Body of pancreas (tissue), 4 donors: ENCODE data around the gene PCK1. TPM values are rescaled to one million over a fixed set of nuclear protein-coding genes. Genes with fewer than 3 reads are reported as not detected.
A peak's percentile ranks its signal among the peaks of the same experiment; 100 is the strongest.

Source experiments
- ATAC-seq: fragments of 150-250 bp; one replicate; pipeline ENCODE4 v1.9.1; 2016
- DNase-seq, 4 donors: peaks; one replicate each; pipeline ENCODE4 v3.0.0-alpha.2; 2019
- H3K27ac ChIP-seq, 4 donors: fragments of 200-600 bp; sonication (generic); 1 replicate in 3 of 4; 2 replicates in 1 of 4; pipeline versions ENCODE4 v1.5.1 to v1.6.1; 2016 to 2019; ENCODE audit warnings: mild to moderate bottlenecking in 1 of 4, mixed read lengths in 1 of 4, moderate library complexity in 1 of 4
- H3K27me3 ChIP-seq, 2 donors: fragments of 200-600 bp; sonication (generic); one replicate each; pipeline ENCODE4 v1.6.0; 2016; ENCODE audit warnings: mild to moderate bottlenecking in 1 of 2
- H3K36me3 ChIP-seq, 2 donors: fragments of 200-600 bp; sonication (generic); replicated peaks in 1 of 2; 2 replicates each; pipeline ENCODE4 v1.5.1; 2016; ENCODE audit warnings: low read depth in 2 of 2; ENCODE audit not compliant: insufficient read depth in 1 of 2
- H3K4me1 ChIP-seq: fragments of 200-600 bp; sonication (generic); one replicate; pipeline ENCODE4 v1.6.0; 2016
- H3K4me3 ChIP-seq, 2 donors: fragments of 200-600 bp; sonication (generic); 1 replicate in 1 of 2; 2 replicates in 1 of 2; pipeline ENCODE4 v1.5.1; 2016 to 2019
- H3K9me3 ChIP-seq, 3 donors: fragments of 200-600 bp; sonication (generic); 1 replicate in 2 of 3; 2 replicates in 1 of 3; pipeline ENCODE4 v1.5.1; 2016
- CTCF ChIP-seq, 7 experiments: fragments of 450-650 bp in 4 of 7; fragments of 200-600 bp in 3 of 7; sonication (generic) in 3 of 7; IDR thresholded peaks; one replicate each; pipeline ENCODE4 v1.5.1; 2016 to 2019; ENCODE audit warnings: antibody characterized with exemption in 7 of 7
- POLR2A ChIP-seq, 3 donors: fragments of 450-650 bp; IDR thresholded peaks; one replicate each; pipeline ENCODE4 v1.6.1; 2016; ENCODE audit warnings: antibody characterized with exemption in 3 of 3, mild to moderate bottlenecking in 2 of 3
- WGBS, 2 donors: methylation state at CpG; one replicate each; pipeline ENCODE4 v1.1.5; 2017; 5-methylcytosine and 5-hydroxymethylcytosine counted together
- intact Hi-C: fragments of 100-400 bp; cut with DNase I; formaldehyde crosslinking; loops from one replicate; pipeline ENCODE4 v1.15.1; 2023
- total RNA-seq, 2 donors: library from RNA; depleted of rRNA; stranded (reverse); fragments of >200 nt; gene quantifications; one replicate each; pipeline ENCODE4 v1.1.0, GENCODE V29; 2016

Gene PCK1
- total RNA-seq, 2 donors from 2014 or later = 14.3 to 33.3 TPM

- peaks cover 8% of the 10 kb centered on the region for H3K4me1 ChIP-seq
- ATAC-seq (no peak), DNase-seq (no peak)
- intact Hi-C loops = no loop called here
- 84 to 85% methylated on average over 12 of the region's 12 CpGs for WGBS, 2 donors
- H3K4me3 ChIP-seq = no peak overlapping the region
- no peaks in the 10 kb centered on the region for H3K9me3 ChIP-seq
- TF ChIP-seq POLR2A (IDR thresholded peaks at IDR 0.05) (no peak), CTCF (IDR thresholded peaks at IDR 0.05) (no peak)
- no peak overlapping the region for H3K27ac ChIP-seq
- no peaks in the 10 kb centered on the region for H3K27me3 ChIP-seq
- no peaks in the 10 kb centered on the region for H3K36me3 ChIP-seq
Measured at GRCh38 chr20:57539889-57540288, 21.0 kb upstream of the PCK1 start.

- intact Hi-C loops = no loop called here
- Histone ChIP-seq H3K4me1 (peaks cover 8% of the 10 kb centered on the region), H3K27ac (no peak overlapping the region), H3K36me3 (no peaks in the 10 kb centered on the region), H3K4me3 (no peak overlapping the region), H3K9me3 (no peaks in the 10 kb centered on the region), H3K27me3 (no peaks in the 10 kb centered on the region)
- ATAC-seq (no peak), DNase-seq (peak in 2 of 4 donors; percentile 35 to 46)
- WGBS, 2 donors = 28 to 32% methylated on average over 17 of the region's 17 CpGs
- no peak for TF ChIP-seq CTCF (IDR thresholded peaks at IDR 0.05)
- TF ChIP-seq POLR2A (IDR thresholded peaks at IDR 0.05) = no peak
Measured at GRCh38 chr20:57540890-57541580, 19.9 kb upstream of the PCK1 start.

DNA sequence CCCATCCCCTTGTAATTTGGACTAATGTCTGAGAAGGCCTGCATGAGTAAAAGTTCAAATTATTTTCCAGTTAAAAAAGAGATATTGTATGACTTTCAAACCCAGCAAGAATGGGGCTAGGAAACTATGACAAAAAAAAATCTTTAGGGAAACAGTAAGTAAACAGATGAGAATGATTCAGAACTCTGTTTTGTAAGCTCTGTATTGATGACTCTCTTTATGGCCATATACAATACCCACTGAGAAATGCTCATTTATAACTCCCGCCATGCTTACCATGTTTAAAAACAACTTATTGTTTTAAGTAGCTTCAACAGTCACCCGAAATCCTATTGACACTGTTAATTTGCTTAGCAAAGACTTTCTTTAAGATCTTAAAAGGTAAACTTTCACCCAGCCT lies 17.2 kb upstream of the PCK1 start:
- ATAC-seq (no peak), DNase-seq (no peak)
- Histone ChIP-seq H3K36me3 (no peaks in the 10 kb centered on the region), H3K27me3 (no peaks in the 10 kb centered on the region), H3K4me1 (peaks cover 8% of the 10 kb centered on the region), H3K4me3 (no peak overlapping the region), H3K27ac (no peak overlapping the region), H3K9me3 (no peaks in the 10 kb centered on the region)
- WGBS, 2 donors = 63 to 66% methylated on average over 2 of the region's 2 CpGs
- intact Hi-C loops = no loop called here
- no peak for TF ChIP-seq CTCF (IDR thresholded peaks at IDR 0.05)
- TF ChIP-seq POLR2A (IDR thresholded peaks at IDR 0.05) = no peak

GRCh38 chr20:57544838-57545564 lies 15.9 kb upstream of the PCK1 start:
- intact Hi-C loops = no loop called here
- WGBS, 2 donors = 45 to 49% methylated on average over 12 of the region's 12 CpGs
- no peaks in the 10 kb centered on the region for H3K36me3 ChIP-seq
- DNase-seq (no peak), ATAC-seq (no peak)
- H3K4me3 ChIP-seq = no peak overlapping the region
- no peaks in the 10 kb centered on the region for H3K27me3 ChIP-seq
- H3K27ac ChIP-seq = no peak overlapping the region
- no peaks in the 10 kb centered on the region for H3K9me3 ChIP-seq
- TF ChIP-seq POLR2A (IDR thresholded peaks at IDR 0.05) = no peak
- TF ChIP-seq CTCF (IDR thresholded peaks at IDR 0.05) = no peak
- peaks cover 8% of the 10 kb centered on the region for H3K4me1 ChIP-seq
